GM19455 (cell line): ENCODE measurements around the gene ABLIM3.

Experiments
- ATAC-seq: cut with Tn5 transposase; IDR thresholded peaks from one replicate; pipeline ENCODE4 v1.9.1; 2021; ENCODE audit not compliant: unreplicated experiment

Gene ABLIM3

GRCh38 chr5:149141224-149141956 lies at the start of gene ABLIM3:
ABLIM3 (plus strand) TSS chr5:149141493; CDS start chr5:149142096, 603 bp downstream.
- ATAC-seq, result peak; percentile 88

DNA sequence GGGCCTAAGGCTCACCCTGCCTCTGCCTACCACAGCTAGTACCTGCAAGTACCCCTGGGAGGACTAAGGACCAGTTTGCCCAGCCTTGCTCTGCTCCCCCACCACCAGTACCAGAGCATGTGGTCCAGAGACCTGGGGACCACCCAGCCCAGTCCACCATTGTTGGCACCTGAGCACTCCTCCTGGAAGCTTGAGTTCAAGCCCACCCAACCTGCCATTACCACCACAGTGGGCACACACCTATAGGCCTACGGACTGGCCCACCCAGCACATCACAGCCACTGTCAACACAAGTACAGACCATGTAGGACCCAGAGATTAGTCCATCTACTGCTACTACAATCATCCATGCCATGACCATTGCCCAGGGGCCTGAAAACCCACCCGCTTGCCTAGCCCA lies 47.7 kb upstream of the ABLIM3 start:
- no peak for ATAC-seq

- no peak for ATAC-seq
These were observed 46.3 kb upstream of the ABLIM3 start for GRCh38 chr5:149094996-149095395.

DNA sequence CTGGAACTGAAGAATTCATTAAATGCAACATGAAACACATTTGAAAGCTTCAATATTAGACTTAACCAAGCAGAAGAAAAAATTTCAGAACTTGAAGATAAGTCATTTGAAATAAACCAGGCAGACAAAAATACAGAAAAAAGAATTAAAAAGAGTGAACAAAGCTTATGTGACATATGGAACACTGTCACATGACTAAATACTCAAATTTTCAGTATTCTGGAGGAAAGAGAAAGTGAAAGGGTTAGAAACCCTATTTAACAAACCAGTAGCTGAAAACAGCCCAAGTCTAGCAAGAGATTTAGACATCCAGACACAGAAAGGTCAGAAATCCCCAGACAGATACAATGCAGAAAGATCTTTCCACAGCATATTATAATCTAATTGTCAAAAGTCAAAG lies 41.4 kb upstream of the ABLIM3 start:
- ATAC-seq, result no peak

DNA sequence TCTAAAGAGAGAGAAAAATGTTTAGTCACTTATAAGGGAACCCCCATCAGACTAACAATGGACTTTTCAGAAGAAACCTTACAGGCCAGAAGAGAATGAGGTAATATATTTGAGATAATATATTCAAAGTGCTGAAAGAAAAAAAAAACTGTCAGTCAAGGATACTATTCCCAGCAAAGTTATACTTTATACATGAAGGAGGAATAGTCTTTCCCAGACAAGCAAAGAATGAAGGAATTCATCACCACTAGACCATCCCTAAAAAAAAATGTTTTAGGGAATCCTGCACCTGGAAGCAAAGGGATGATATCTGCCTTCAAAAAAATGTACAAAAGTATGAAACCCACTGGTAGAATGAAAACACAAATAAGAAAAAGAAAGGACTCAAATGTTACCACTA lies 41.0 kb upstream of the ABLIM3 start:
- ATAC-seq, result no peak

DNA sequence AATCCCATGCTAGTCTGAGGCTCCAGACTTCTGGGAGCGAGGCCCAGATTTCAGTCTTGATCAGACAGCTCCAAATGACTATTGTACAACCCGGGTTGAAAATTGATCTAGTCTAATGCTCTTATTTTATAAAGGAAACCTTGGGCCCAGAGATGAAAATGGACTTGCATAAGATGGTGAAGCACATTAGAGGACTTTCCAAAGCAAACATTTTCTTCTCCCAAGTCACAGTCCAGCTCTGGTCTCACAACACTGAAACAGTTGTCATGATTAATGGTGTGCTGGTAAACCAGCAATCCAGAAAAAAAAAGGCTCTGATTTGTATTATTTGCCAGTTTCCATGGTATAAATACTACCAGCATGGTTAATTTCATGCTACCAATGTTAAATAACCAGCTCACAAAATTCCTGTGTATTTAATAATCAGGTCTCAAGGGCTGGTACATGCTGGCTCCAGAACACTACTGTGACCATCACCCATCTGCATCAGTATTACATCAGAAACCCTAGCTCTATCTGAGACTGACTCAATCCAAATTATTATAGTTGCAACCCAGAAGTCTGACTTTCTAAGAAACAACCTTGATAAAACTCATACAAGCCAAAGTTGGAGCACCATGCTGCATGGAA lies 32.5 kb upstream of the ABLIM3 start:
- no peak for ATAC-seq

- ATAC-seq, result no peak
These were observed 30.9 kb upstream of the ABLIM3 start for GRCh38 chr5:149110406-149110805.

DNA sequence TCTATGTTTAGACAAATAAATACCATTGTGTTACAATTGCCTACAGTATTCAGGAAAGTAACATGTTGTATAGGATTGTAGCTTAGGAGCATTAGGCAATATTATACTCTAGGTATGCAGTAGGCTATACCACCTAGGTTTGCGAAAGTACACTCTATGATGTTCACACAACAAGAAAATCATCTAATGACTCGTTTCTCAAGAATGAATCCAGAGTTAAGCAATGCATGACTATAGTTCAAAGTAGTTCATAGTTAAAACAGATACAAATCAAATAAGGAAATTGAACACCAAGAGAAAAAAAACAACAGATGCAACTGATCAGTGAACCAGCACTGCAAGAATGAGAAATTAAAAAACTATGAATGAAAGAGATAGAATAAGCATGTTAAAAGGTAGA lies 27.6 kb upstream of the ABLIM3 start:
- no peak for ATAC-seq

- ATAC-seq, result peak; percentile 86
These were observed 26.6 kb upstream of the ABLIM3 start for GRCh38 chr5:149114403-149115312.

DNA sequence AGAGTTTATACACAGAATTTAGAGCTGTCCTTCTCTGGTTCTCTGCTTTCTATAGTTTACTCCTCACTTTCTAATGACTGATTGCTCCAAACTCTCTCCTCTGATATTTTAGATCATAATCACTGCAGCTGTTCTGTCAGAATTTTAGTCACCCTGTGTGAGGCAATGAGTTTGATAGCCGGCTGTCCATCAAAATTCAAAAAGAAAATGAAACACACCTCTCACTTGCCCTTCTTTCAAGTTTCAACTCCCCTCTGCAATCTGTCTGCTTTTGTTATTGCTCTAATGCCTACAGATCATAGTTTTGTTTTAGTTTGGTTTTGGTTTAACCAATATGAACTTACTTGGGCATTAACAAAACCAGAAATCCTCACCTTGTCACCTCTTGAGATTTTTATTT lies 23.3 kb upstream of the ABLIM3 start:
- ATAC-seq, result peak; percentile 72

- ATAC-seq, result no peak
These were observed 22.8 kb upstream of the ABLIM3 start for GRCh38 chr5:149118463-149118862.

GRCh38 chr5:149121145-149121544 lies 20.1 kb upstream of the ABLIM3 start:
- ATAC-seq, result no peak

GRCh38 chr5:149123211-149123610 lies 18.1 kb upstream of the ABLIM3 start:
- ATAC-seq, result no peak

DNA sequence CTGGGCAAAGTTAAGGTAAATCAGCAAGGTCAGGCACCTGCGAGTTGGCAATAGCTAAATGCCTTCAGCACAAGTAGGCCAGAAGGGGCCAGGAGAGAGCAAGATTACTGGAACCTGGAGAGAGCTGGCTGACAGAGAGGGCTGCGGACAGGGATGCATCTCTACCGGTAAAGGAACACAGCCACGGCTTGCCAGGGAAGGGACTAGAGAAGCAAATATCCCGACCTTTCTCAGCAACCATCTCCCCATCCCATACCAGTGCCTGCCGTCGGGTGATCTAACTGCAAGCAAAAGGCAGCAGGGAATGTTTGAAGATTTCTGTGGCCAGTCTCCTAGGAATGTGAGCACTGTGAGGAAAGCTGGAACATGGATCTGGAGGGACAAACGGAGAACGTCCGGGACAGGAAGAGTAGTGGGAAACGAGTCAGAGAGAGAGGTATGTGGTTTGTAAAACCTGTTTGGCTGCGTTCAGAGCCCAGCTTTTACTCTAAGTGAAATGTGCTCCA lies 15.9 kb upstream of the ABLIM3 start:
- no peak for ATAC-seq

- ATAC-seq, result no peak
These were observed 14.4 kb upstream of the ABLIM3 start for GRCh38 chr5:149126906-149127305.

DNA sequence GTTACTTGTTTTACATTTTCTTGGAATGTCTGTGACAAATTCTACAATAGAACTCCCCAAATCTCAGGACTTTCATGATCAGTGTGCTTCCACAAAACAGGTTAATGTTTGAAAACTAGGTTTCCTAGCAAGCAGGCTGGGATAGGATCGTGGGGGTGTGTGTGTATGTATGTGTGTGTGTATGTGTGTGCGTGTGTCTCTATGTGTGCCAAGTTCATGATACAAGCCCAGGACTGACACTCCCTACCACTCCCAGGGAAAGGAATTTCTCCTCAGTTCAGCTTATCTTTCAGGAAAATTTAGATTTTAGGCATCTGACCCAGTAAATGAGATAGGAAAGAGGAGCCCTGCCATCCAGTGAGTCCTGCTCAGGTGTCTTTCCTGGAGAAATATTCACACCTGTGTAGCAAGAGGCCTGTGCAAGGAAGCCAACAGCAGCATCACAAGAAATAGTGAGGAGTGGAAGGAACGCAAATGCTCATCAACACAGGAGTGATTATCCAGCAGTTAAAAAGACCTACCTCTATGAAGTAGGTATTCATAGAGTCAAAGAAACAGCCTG lies 13.8 kb upstream of the ABLIM3 start:
- ATAC-seq, result no peak

GRCh38 chr5:149128023-149128875 lies 13.0 kb upstream of the ABLIM3 start:
- ATAC-seq, result no peak

DNA sequence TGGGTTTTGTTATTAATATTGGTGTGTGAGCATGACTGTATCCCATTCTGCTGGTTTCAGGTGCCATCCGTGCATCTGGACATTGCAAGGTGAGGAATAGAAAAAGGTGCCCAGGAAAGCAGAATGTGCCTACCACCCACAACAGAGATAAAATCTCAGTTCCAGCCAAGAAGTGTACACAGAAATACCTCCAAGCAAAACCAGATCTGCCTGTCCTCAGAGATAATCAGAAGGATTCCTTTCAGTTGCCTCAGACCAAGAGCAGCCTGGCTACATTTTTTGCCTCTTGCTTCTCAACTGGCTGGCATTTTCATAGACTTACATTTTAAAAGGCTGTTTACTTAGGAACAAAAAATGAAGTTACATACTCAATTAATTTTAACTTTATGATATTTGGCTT lies 12.1 kb upstream of the ABLIM3 start:
- ATAC-seq, result no peak

DNA sequence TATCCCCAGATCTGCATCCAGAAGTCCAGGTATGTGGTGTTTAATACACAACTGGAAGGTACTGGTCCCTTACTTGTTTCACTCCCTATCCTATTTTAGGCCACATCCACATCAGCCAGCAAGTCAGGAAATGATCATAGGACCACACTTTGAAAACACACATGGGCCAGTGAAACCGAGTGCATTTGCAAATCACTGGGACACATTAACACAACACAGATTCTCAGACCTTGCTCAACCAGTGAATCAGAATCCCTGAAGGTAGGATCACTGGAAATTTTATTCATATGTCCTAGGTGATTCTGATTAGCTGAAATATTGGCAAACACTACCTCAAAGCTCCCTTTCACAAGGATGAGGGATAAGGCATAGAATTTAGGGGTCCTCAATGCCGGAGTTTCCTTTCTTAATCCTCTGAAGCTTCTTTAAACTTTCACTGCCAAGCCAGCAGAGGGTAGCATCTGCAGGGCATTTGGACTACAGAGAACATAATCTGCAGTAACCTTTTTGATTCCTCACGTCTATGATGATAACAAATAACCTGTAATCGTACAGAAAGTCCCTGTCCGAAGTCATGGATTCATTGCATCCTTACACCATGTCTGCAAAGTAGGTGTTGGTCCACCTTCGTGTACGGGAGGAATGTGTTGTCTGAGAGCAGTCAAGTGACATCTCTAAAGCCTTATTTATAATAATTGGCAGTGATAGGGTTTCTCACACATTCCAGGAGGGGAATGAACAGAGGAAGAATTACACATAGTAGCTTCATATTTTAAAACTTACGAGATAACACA lies 11.0 kb upstream of the ABLIM3 start:
- no peak for ATAC-seq
